RWPE2 (cell line): ENCODE measurements around the gene ATAT1.
A peak's percentile ranks its signal among the peaks of the same experiment; 100 is the strongest.

Experiments used
- ATAC-seq: fragments of 200-7000 bp; cut with Tn5 transposase; 3 replicates; pipeline ENCODE4 v1.9.1; 2021; ENCODE audit warnings: low read depth
- DNase-seq: peaks from one replicate; pipeline ENCODE4 v3.0.0-alpha.2; 2020; ENCODE audit warnings: low spot score
- H3K27ac ChIP-seq: fragments of 450-650 bp; 2 replicates; pipeline ENCODE4 v1.5.1; 2017; ENCODE audit warnings: mild to moderate bottlenecking; ENCODE audit not compliant: poor library complexity, severe bottlenecking
- H3K27me3 ChIP-seq: fragments of 250-450 bp; sonication (Bioruptor Pico); 2 replicates; pipeline ENCODE4 v1.5.1; 2021; ENCODE audit warnings: mild to moderate bottlenecking, moderate library complexity; ENCODE audit not compliant: insufficient read depth, poor library complexity, severe bottlenecking
- H3K36me3 ChIP-seq: fragments of 250-450 bp; sonication (Bioruptor Pico); 2 replicates; pipeline ENCODE4 v1.5.1; 2020; ENCODE audit warnings: low read depth, mild to moderate bottlenecking, moderate library complexity
- H3K4me1 ChIP-seq: fragments of 250-450 bp; sonication (Bioruptor Pico); 2 replicates; pipeline ENCODE4 v1.5.1; 2021; ENCODE audit warnings: mild to moderate bottlenecking, moderate library complexity; ENCODE audit not compliant: insufficient read depth, poor library complexity, severe bottlenecking
- H3K4me3 ChIP-seq: fragments of 250-450 bp; sonication (Bioruptor Pico); 2 replicates; pipeline ENCODE4 v1.5.1; 2021; ENCODE audit warnings: mild to moderate bottlenecking, moderate library complexity; ENCODE audit not compliant: severe bottlenecking
- H3K9me3 ChIP-seq: fragments of 250-450 bp; sonication (Bioruptor Pico); 2 replicates; pipeline ENCODE4 v1.5.1; 2021; ENCODE audit warnings: mild to moderate bottlenecking, moderate library complexity; ENCODE audit not compliant: severe bottlenecking
- CTCF ChIP-seq: fragments of 450-650 bp; IDR thresholded peaks from one replicate; pipeline ENCODE4 v1.5.1; 2017; ENCODE audit warnings: mild to moderate bottlenecking, moderate library complexity; ENCODE audit not compliant: poor library complexity, severe bottlenecking

ATAT1 gene

GRCh38 chr6:30614843-30615218 lies 11.8 kb upstream of the ATAT1 start:
- H3K27ac ChIP-seq = peak overlapping the region; percentile 82
- H3K4me3 ChIP-seq = peak overlapping the region; percentile 58
- TF ChIP-seq CTCF = no peak
- ATAC-seq = peak; percentile 67
- H3K4me1 ChIP-seq = peaks cover 15% of the 10 kb centered on the region
- no peaks in the 10 kb centered on the region for H3K27me3 ChIP-seq
- H3K9me3 ChIP-seq = no peaks in the 10 kb centered on the region
- DNase-seq = peak; percentile 76
- H3K36me3 ChIP-seq = peaks cover 43% of the 10 kb centered on the region

GRCh38 chr6:30615219-30615957 lies 11.3 kb upstream of the ATAT1 start:
- TF ChIP-seq CTCF = no peak
- DNase-seq = no peak
- H3K36me3 ChIP-seq = peaks cover 43% of the 10 kb centered on the region

GRCh38 chr6:30615958-30616810 lies 10.5 kb upstream of the ATAT1 start:
- ATAC-seq (no peak), DNase-seq (no peak)
- H3K9me3 ChIP-seq = no peaks in the 10 kb centered on the region
- H3K4me1 ChIP-seq = peaks cover 15% of the 10 kb centered on the region
- peak overlapping the region; percentile 58 for H3K4me3 ChIP-seq
- H3K27ac ChIP-seq = peak overlapping the region; percentile 82
- TF ChIP-seq CTCF = no peak
- H3K36me3 ChIP-seq = peaks cover 47% of the 10 kb centered on the region
- no peaks in the 10 kb centered on the region for H3K27me3 ChIP-seq

More at GRCh38 chr6:30615219-30615957, 11.3 kb upstream of the ATAT1 start:
- Histone ChIP-seq H3K4me3 (peak overlapping the region; percentile 58), H3K4me1 (peaks cover 15% of the 10 kb centered on the region), H3K9me3 (no peaks in the 10 kb centered on the region), H3K27me3 (no peaks in the 10 kb centered on the region), H3K27ac (peak overlapping the region; percentile 82)
- no peak for ATAC-seq

- H3K27ac ChIP-seq = peak within 1 kb of the TSS; percentile 82
- H3K36me3 ChIP-seq = peaks cover 55% of the 10 kb centered on the region
- H3K4me3 ChIP-seq = peak within 1 kb of the TSS; percentile 58
- no peaks in the 10 kb centered on the region for H3K27me3 ChIP-seq
- peak; percentile 99 for DNase-seq
- peak; percentile 71 for ATAC-seq
- H3K9me3 ChIP-seq = no peaks in the 10 kb centered on the region
- TF ChIP-seq CTCF = no peak
- peaks cover 15% of the 10 kb centered on the region for H3K4me1 ChIP-seq
Measured at GRCh38 chr6:30616811-30617564, 9.7 kb upstream of the ATAT1 start, which contains the start of gene PPP1R10. Gene PPP1R10 (minus strand): TSS chr6:30617243. CDS start chr6:30609944, 7,299 bp downstream.
